ENCODE data around the gene CAB39. TPM values are rescaled to one million over a fixed set of nuclear protein-coding genes. Genes with fewer than 3 reads are reported as not detected.

The CAB39 gene
- total RNA-seq, 1 experiment from 2014 or later = 88.7 TPM

GRCh38 chr2:230829293-230829692, 116.7 kb downstream of the CAB39 start:
- no peak overlapping the region for H3K27ac Mint-ChIP-seq (ENCODE audit: unreplicated experiment)
- peaks cover 86% of the 10 kb centered on the region for H3K27me3 Mint-ChIP-seq (ENCODE audit: unreplicated experiment)
- CTCF ChIA-PET = no interaction called here
- intact Hi-C loops (cut with micrococcal nuclease; ENCODE audit: unreplicated experiment) = no loop called here
- DNase-seq = no peak
- peak overlapping the region; percentile 44 for H3K4me3 Mint-ChIP-seq (ENCODE audit: low read depth, unreplicated experiment)
- TF ChIP-seq, protein P1, sequence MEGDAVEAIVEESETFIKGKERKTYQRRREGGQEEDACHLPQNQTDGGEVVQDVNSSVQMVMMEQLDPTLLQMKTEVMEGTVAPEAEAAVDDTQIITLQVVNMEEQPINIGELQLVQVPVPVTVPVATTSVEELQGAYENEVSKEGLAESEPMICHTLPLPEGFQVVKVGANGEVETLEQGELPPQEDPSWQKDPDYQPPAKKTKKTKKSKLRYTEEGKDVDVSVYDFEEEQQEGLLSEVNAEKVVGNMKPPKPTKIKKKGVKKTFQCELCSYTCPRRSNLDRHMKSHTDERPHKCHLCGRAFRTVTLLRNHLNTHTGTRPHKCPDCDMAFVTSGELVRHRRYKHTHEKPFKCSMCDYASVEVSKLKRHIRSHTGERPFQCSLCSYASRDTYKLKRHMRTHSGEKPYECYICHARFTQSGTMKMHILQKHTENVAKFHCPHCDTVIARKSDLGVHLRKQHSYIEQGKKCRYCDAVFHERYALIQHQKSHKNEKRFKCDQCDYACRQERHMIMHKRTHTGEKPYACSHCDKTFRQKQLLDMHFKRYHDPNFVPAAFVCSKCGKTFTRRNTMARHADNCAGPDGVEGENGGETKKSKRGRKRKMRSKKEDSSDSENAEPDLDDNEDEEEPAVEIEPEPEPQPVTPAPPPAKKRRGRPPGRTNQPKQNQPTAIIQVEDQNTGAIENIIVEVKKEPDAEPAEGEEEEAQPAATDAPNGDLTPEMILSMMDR (IDR thresholded peaks at IDR 0.05; ENCODE audit: unreplicated experiment) = no peak
- BruUV-seq (replicated peaks) = no TSS peak
- no peaks in the 10 kb centered on the region for H3K9me3 Mint-ChIP-seq (ENCODE audit: low read depth, unreplicated experiment)
- peaks cover 7% of the 10 kb centered on the region for H3K4me1 Mint-ChIP-seq (ENCODE audit: low read depth, unreplicated experiment)
- H3K36me3 Mint-ChIP-seq (ENCODE audit: insufficient read depth, unreplicated experiment) = peaks cover 10% of the 10 kb centered on the region

DNA sequence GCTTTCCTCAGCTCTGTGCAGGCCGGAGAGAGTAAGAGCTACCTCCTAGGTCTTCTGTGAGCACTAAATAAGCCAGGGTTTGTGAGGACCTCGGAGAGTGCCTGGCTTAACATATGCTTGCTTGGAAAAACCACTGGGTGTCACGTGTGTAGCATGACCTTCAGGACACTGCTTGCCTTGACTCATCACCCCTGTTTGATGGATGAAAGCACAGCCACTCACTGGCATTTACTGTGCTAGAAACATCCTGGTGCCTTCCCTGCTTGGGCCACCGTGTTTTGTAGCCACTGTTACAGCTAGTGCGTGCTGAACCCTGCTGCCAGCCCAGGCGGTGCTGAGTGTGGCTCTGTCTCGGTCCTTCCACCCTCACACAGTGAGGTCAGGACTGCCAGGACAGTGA, 117.3 kb downstream of the CAB39 start:
- Mint-ChIP-seq H3K4me3 (ENCODE audit: low read depth, unreplicated experiment) (no peak overlapping the region), H3K4me1 (ENCODE audit: low read depth, unreplicated experiment) (peaks cover under 1% of the 10 kb centered on the region), H3K9me3 (ENCODE audit: low read depth, unreplicated experiment) (no peaks in the 10 kb centered on the region), H3K27ac (ENCODE audit: unreplicated experiment) (no peak overlapping the region), H3K36me3 (ENCODE audit: insufficient read depth, unreplicated experiment) (peaks cover 4% of the 10 kb centered on the region), H3K27me3 (ENCODE audit: unreplicated experiment) (peaks cover 84% of the 10 kb centered on the region)
- CTCF ChIA-PET = no interaction called here
- no peak for DNase-seq
- BruUV-seq (replicated peaks) = no TSS peak
- intact Hi-C loops (cut with micrococcal nuclease; ENCODE audit: unreplicated experiment) = no loop called here
- TF ChIP-seq, protein P1 (IDR thresholded peaks at IDR 0.05; ENCODE audit: unreplicated experiment) = no peak

- no peaks in the 10 kb centered on the region for H3K9me3 Mint-ChIP-seq (ENCODE audit: low read depth, unreplicated experiment)
- CTCF ChIA-PET = no interaction called here
- peaks cover 84% of the 10 kb centered on the region for H3K27me3 Mint-ChIP-seq (ENCODE audit: unreplicated experiment)
- H3K27ac Mint-ChIP-seq (ENCODE audit: unreplicated experiment) = no peak overlapping the region
- H3K4me3 Mint-ChIP-seq (ENCODE audit: low read depth, unreplicated experiment) = no peak overlapping the region
- TF ChIP-seq, protein P1 (IDR thresholded peaks at IDR 0.05; ENCODE audit: unreplicated experiment) = no peak
- intact Hi-C loops (cut with micrococcal nuclease; ENCODE audit: unreplicated experiment) = no loop called here
- peaks cover 4% of the 10 kb centered on the region for H3K36me3 Mint-ChIP-seq (ENCODE audit: insufficient read depth, unreplicated experiment)
- H3K4me1 Mint-ChIP-seq (ENCODE audit: low read depth, unreplicated experiment) = no peaks in the 10 kb centered on the region
- BruUV-seq (replicated peaks) = no TSS peak
- DNase-seq = no peak
Observed at GRCh38 chr2:230830428-230830827, 117.8 kb downstream of the CAB39 start.

GRCh38 chr2:230840301-230840700, 127.7 kb downstream of the CAB39 start:
- TF ChIP-seq, protein P1 (IDR thresholded peaks at IDR 0.05; ENCODE audit: unreplicated experiment) = no peak
- Mint-ChIP-seq H3K36me3 (ENCODE audit: insufficient read depth, unreplicated experiment) (no peaks in the 10 kb centered on the region), H3K4me1 (ENCODE audit: low read depth, unreplicated experiment) (peaks cover 11% of the 10 kb centered on the region), H3K4me3 (ENCODE audit: low read depth, unreplicated experiment) (no peak overlapping the region), H3K27me3 (ENCODE audit: unreplicated experiment) (peaks cover 70% of the 10 kb centered on the region), H3K9me3 (ENCODE audit: low read depth, unreplicated experiment) (peaks cover 9% of the 10 kb centered on the region), H3K27ac (ENCODE audit: unreplicated experiment) (no peak overlapping the region)
- DNase-seq = no peak
- BruUV-seq (replicated peaks) = no TSS peak
- intact Hi-C loops (cut with micrococcal nuclease; ENCODE audit: unreplicated experiment) = loop anchor here (10.0 kb wide), 1 partner anchor 574 kb away; no protein-coding TSS in a partner anchor
- CTCF ChIA-PET = no interaction called here
